GM12865 (cell line): ENCODE results near the gene DCAF15.

ENCODE experiments used
- DNase-seq: peaks from one replicate; pipeline ENCODE4 v3.0.0; 2010; ENCODE audit warnings: low read depth
- H3K4me3 ChIP-seq: 2 replicates; pipeline ENCODE4 v1.5.1; 2011; ENCODE audit warnings: mild to moderate bottlenecking, low read depth, low read length, control low read depth
- TF ChIP-seq, protein P1 (sequence below): IDR thresholded peaks from 2 replicates; pipeline ENCODE4 v1.5.1; 2011; ENCODE audit warnings: low read length, control low read depth, low read depth, inconsistent platforms; ENCODE audit not compliant: insufficient read depth; ENCODE audit errors: missing control alignments

DCAF15 gene

DNA sequence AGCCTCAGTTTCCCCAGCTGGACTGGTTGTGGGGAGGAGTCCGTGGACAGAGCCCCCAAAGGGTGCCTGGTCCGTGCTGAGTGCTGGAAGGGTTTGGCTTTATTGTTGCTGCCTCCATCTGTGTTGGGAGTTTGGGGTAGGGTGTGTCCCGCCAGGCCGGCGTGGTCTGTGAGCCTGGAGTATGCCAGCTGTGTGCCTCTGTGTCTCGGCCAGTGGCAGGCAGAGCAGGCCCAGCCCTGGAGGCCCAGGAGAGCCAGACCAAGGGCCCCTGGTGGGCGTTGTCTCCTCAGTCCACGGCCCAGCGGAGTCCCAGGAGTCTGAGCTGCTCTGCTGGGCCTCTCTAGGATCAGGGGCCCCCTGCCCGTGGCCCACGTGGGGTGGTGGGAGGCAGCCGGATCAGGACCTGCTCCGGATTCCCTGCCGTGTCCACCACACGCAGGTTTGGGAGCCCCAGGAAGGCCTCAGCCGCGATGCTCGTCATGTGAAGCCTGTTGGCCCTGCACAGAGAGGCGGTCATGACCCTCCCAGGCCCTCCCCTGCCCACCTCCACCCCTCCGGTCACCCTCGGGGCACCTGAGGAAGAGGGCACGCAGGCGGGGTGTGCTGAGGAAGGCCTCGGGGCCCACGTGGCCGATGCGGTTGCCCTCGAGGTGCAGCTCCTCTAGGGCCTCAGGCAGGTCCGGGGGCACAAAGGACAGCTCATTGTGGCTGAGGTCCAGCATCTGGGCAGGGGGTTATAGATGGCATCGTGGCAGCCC, 20.7 kb upstream of the DCAF15 start:
- TF ChIP-seq, protein P1, sequence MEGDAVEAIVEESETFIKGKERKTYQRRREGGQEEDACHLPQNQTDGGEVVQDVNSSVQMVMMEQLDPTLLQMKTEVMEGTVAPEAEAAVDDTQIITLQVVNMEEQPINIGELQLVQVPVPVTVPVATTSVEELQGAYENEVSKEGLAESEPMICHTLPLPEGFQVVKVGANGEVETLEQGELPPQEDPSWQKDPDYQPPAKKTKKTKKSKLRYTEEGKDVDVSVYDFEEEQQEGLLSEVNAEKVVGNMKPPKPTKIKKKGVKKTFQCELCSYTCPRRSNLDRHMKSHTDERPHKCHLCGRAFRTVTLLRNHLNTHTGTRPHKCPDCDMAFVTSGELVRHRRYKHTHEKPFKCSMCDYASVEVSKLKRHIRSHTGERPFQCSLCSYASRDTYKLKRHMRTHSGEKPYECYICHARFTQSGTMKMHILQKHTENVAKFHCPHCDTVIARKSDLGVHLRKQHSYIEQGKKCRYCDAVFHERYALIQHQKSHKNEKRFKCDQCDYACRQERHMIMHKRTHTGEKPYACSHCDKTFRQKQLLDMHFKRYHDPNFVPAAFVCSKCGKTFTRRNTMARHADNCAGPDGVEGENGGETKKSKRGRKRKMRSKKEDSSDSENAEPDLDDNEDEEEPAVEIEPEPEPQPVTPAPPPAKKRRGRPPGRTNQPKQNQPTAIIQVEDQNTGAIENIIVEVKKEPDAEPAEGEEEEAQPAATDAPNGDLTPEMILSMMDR = no peak
- no peak overlapping the region for H3K4me3 ChIP-seq
- DNase-seq = no peak

DNA sequence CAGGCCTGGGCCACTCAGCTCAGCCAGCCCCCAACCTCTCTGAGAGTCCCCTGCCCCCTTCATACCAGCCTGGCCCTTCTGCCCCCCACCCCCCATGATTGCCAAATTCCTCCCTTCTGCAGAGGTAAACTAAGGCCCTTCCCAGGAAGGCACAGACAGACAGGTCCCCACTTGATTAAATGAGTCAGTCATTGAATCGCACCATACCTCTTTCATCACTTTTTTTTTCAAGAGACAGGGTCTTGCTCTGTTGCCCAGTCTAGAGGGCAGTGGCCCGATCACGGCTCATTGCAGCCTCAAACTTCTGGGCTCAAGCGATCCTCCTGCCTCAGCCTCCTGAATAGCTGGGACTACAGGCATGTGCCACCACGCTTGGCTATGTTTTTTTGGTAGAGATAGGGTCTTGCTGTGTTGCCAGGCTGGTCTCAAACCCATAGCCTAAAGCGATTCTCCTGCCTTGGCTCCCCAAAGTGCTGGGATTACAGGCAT, 20.1 kb upstream of the DCAF15 start:
- no peak for DNase-seq

DNA sequence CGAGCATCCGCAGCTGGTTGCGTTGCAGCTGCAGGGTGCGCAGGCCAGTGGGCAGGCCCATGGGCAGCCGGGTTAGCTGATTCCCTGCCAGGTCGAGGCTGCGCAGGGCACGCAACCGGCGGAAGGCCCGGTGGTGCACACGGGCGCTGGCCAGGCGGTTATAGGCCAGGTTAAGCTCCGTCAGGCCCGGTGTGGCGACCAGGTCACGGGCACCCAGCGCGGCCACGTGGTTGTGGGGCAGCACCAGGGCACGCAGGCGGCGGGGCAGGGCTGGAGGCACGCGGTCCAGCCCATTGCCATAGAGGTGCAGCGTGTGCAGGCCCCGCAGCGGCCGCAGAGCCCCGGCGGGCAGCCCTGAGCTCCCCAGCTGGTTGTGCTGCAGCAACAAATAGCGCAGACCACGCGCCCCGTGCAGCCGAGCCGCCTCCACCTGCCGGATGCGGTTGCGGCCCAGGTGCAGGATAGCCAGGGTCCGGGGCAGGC, 19.4 kb upstream of the DCAF15 start:
- no peak overlapping the region for H3K4me3 ChIP-seq
- TF ChIP-seq, protein P1 = no peak
- no peak for DNase-seq

More for the DNA sequence above, 20.1 kb upstream of the DCAF15 start:
- TF ChIP-seq, protein P1 = no peak
- no peak overlapping the region for H3K4me3 ChIP-seq

DNA sequence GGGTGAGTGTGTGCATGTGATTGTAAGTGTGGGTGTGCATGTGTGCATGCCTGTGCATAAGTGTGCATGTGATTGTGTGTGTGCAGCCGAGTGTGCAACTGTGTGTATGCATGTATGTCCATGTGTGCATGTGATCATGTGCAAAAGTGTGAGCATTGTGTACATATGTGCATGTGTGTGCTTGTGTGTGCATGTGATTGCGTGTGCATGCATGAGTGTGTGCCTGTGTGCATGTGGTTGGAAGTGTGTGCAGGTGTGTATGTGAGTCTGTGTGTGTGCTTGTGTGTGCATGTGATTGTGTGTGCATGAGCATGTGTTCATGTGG, 17.6 kb upstream of the DCAF15 start:
- no peak overlapping the region for H3K4me3 ChIP-seq
- TF ChIP-seq, protein P1 = no peak
- no peak for DNase-seq

DNA sequence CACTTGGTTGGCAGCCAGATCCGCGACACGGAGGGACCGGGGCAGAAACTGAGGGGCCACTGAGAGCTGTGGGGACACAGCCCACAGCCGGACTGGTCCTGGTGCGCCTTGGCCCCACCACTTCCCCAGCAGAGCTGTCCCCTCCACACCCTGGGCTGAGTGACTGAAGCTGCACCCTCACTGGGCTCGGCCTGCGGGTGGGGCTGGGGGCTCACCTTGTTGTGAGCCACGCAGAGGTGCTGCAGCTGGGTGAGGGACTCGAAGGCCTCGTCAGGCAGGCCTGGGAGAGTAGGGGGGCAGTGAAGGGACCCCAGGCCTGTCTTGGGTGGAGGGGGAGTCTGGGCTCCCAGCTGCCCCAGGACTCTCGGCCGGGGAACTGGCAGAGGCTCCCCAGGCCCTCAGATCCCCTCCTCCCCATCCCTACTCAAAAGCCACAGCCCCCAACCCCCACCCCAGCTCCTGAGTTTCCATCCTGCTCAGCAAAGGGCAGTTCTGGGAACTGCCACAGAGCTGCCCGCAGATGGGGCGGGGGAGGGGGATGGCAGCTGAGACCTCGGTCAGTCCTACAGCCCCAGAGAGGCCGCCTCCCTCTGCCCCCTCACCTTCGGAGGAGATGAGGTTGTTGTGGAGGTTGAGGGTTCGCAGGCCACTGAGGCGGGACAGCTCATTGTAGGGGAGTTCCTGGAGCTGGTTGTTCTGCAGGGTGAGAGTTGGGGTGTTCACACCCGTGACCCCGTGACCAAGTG, 16.4 kb upstream of the DCAF15 start:
- H3K4me3 ChIP-seq = no peak overlapping the region
- DNase-seq = no peak
- TF ChIP-seq, protein P1 = no peak

DNA sequence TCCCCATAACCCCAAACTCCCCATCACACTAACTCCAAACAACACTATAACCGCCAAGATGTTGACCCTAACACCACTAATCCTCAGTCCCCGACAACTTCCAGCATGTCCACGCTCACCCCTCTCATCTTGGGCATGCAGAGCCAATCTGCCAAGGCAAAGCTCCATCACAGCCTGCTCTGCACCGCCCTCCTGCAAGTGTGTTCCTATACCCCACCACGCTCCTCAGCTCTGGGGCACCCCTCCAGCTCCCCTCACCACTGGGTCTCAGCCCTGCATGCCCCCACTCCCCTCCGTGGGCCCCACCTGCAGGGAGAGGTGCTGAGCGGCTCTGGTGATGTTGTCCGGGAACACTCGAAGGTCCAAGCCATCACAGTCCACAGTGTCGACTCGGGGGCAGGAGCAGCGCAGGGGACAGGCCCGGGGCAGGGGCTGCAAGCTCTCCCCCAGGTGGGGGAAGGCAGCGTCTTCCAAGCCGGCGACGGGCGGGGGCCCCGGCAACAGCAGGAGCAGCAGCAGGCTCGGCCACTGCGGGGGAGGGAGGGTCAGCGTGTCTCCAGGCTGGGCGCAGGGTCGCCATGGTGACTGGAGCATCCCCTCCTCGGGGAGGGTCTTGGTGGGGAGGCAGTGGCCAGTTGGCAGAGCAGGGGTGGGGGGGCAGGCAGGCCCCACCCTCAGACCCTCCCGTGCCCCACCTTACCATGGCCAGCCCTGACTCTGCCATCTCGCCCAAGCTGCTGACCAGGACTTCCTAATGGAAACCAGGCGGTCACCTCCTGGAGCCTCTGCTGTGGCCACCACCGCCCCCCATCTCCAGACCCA, 14.6 kb upstream of the DCAF15 start:
- H3K4me3 ChIP-seq = no peak overlapping the region
- DNase-seq = no peak
- TF ChIP-seq, protein P1 = no peak
